Measurements from ENCODE around the gene ANXA7.

Gene ANXA7

GRCh38 chr10:73413528-73414229 is at the start of gene ANXA7:
ANXA7 (minus strand) TSS chr10:73414058; CDS start chr10:73400856, 13,202 bp downstream.
- peak; percentile 80 for DNase-seq

GRCh38 chr10:73460897-73461296 is 47.0 kb upstream of the ANXA7 start:
- no peak for DNase-seq

- DNase-seq = no peak
Observed at GRCh38 chr10:73459683-73460314, 45.9 kb upstream of the ANXA7 start.

- DNase-seq = no peak
Observed at GRCh38 chr10:73456187-73456890, 42.5 kb upstream of the ANXA7 start.

GRCh38 chr10:73449113-73449512 is 35.3 kb upstream of the ANXA7 start:
- no peak for DNase-seq

- no peak for DNase-seq
Observed at GRCh38 chr10:73448384-73448783, 34.5 kb upstream of the ANXA7 start.

- no peak for DNase-seq
Observed at GRCh38 chr10:73446926-73447325, 33.1 kb upstream of the ANXA7 start.

- DNase-seq = no peak
Observed at GRCh38 chr10:73444457-73444856, 30.6 kb upstream of the ANXA7 start.

GRCh38 chr10:73439605-73440312 is 25.9 kb upstream of the ANXA7 start:
- peak; percentile 7 for DNase-seq

GRCh38 chr10:73439055-73439454 is 25.2 kb upstream of the ANXA7 start:
- DNase-seq = no peak

GRCh38 chr10:73433538-73433867 is 19.6 kb upstream of the ANXA7 start, which contains the start of gene MSS51:
MSS51 (minus strand) TSS chr10:73433561; CDS start chr10:73428284, 5,277 bp downstream.
- no peak for DNase-seq

- DNase-seq = no peak
Observed at GRCh38 chr10:73432646-73433537, 19.0 kb upstream of the ANXA7 start.

- no peak for DNase-seq
Observed at GRCh38 chr10:73426318-73426717, 12.5 kb upstream of the ANXA7 start.

- no peak for DNase-seq
Observed at GRCh38 chr10:73424478-73424877, 10.6 kb upstream of the ANXA7 start.

- no peak for DNase-seq
Observed at GRCh38 chr10:73423309-73423708, 9.5 kb upstream of the ANXA7 start.

GRCh38 chr10:73416571-73416970 is 2.7 kb upstream of the ANXA7 start:
- DNase-seq = no peak

- no peak for DNase-seq
Observed at GRCh38 chr10:73414230-73414945, 530 bp upstream of the ANXA7 start.

- peak; percentile 49 for DNase-seq
Observed at GRCh38 chr10:73413108-73413527, 740 bp downstream of the ANXA7 start.

GRCh38 chr10:73410897-73411296 is 3.0 kb downstream of the ANXA7 start:
- no peak for DNase-seq

- DNase-seq = no peak
Observed at GRCh38 chr10:73408978-73409521, 4.8 kb downstream of the ANXA7 start.

- DNase-seq = no peak
Observed at GRCh38 chr10:73408061-73408460, 5.8 kb downstream of the ANXA7 start.
